BJ (cell line): ENCODE results near the gene ETFA. TPM values are rescaled to one million over a fixed set of nuclear protein-coding genes. Genes with fewer than 3 reads are reported as not detected.

Experiments
- CTCF ChIA-PET: fragments of 350-600 bp; formaldehyde crosslinking; extraction: SDS; loops from one replicate; lab custom pipeline; 2021; ENCODE audit warnings: antibody characterized with exemption, inconsistent platforms; lab: Yijun Ruan, JAX
- POLR2A ChIA-PET: fragments of 300-600 bp; sonication (Branson Sonifier 250); formaldehyde crosslinking; extraction: SDS; loops from one replicate; lab custom pipeline; 2021; ENCODE audit warnings: antibody characterized with exemption; lab: Charles Lee
- DNase-seq: peaks from one replicate; pipeline ENCODE4 v3.0.0-alpha.2; 2011; ENCODE audit warnings: low read depth
- H3K27me3 ChIP-seq: 2 replicates; pipeline ENCODE4 v1.6.0; 2011; ENCODE audit warnings: low read length; ENCODE audit not compliant: control insufficient read depth, insufficient read depth
- H3K36me3 ChIP-seq: 2 replicates; pipeline ENCODE4 v1.5.1; 2011; ENCODE audit warnings: low read length; ENCODE audit not compliant: control insufficient read depth, insufficient read depth
- H3K4me3 ChIP-seq: 2 replicates; pipeline ENCODE4 v1.5.1; 2011; ENCODE audit warnings: low read depth, mild to moderate bottlenecking, control low read depth, low read length
- polyA plus RNA-seq: library from polyadenylated mRNA; depleted of rRNA; stranded (reverse); fragments of >200 nt; gene quantifications from 2 replicates; pipeline ENCODE4 v1.2.3, GENCODE V29; 2011
- TF ChIP-seq, protein P1 (sequence below): IDR thresholded peaks from 2 replicates; pipeline ENCODE4 v1.5.1; 2011; ENCODE audit warnings: low read depth, mild to moderate bottlenecking, control low read depth, inconsistent platforms, low read length, moderate library complexity; ENCODE audit not compliant: insufficient read depth

The ETFA gene
- polyA plus RNA-seq, 1 experiment, result 113 TPM

- CTCF ChIA-PET, result interaction anchor here (1.1 to 2.5 kb wide), 6 partner anchors 10 to 519 kb away, joined by 3 to 9 read pairs (median 4); partner anchors contain the start of gene ISL2
- TF ChIP-seq, protein P1, sequence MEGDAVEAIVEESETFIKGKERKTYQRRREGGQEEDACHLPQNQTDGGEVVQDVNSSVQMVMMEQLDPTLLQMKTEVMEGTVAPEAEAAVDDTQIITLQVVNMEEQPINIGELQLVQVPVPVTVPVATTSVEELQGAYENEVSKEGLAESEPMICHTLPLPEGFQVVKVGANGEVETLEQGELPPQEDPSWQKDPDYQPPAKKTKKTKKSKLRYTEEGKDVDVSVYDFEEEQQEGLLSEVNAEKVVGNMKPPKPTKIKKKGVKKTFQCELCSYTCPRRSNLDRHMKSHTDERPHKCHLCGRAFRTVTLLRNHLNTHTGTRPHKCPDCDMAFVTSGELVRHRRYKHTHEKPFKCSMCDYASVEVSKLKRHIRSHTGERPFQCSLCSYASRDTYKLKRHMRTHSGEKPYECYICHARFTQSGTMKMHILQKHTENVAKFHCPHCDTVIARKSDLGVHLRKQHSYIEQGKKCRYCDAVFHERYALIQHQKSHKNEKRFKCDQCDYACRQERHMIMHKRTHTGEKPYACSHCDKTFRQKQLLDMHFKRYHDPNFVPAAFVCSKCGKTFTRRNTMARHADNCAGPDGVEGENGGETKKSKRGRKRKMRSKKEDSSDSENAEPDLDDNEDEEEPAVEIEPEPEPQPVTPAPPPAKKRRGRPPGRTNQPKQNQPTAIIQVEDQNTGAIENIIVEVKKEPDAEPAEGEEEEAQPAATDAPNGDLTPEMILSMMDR, result no peak
- peak overlapping the region; percentile 47 for H3K4me3 ChIP-seq
- H3K27me3 ChIP-seq, result no peaks in the 10 kb centered on the region
- POLR2A ChIA-PET, result interaction anchor here (1.2 kb wide), 1 partner anchor 11 kb away, joined by 3 read pairs; the partner anchor contains the start of gene ISL2
- H3K36me3 ChIP-seq, result peaks cover under 1% of the 10 kb centered on the region; the same call in 1 of the 2 replicates
- peak; percentile 71 for DNase-seq
Measured at GRCh38 chr15:76346669-76347481, 35.6 kb upstream of the ETFA start.

- TF ChIP-seq, protein P1, result no peak
- H3K27me3 ChIP-seq, result no peaks in the 10 kb centered on the region
- peak overlapping the region; percentile 47 for H3K4me3 ChIP-seq
- H3K36me3 ChIP-seq, result peaks cover 5% of the 10 kb centered on the region
- no peak for DNase-seq
- ChIA-PET CTCF (interaction anchor here (1.1 to 2.5 kb wide), 5 partner anchors 10 to 334 kb away, joined by 4 to 9 read pairs (median 4); partner anchors contain the start of gene ISL2), POLR2A (interaction anchor here (0.6 to 0.9 kb wide), 3 partner anchors 9 to 156 kb away, joined by 3 to 8 read pairs (median 7); partner anchors contain the start of gene ISL2)
Measured at GRCh38 chr15:76345880-76346668, 34.8 kb upstream of the ETFA start.

DNA sequence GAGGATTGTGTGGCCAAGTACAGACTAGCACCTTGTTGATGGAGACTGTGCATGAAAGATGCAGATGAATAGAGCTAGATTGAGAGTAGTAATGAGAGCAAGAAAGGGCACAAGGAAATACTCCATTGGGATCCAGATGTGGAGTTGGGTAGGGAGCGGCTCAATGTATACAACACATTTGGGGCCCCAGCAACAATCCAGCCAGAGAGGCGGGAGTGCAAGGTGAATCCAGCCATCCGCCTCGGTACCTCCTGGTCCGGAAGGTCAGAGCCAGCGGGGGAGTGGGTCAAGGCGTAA lies 34.3 kb upstream of the ETFA start:
- ChIA-PET POLR2A (interaction anchor here (0.6 to 0.9 kb wide), 3 partner anchors 9 to 156 kb away, joined by 3 to 8 read pairs (median 7); partner anchors contain the start of gene ISL2), CTCF (interaction anchor here (0.8 to 2.5 kb wide), 7 partner anchors 9 to 521 kb away, joined by 4 to 9 read pairs (median 4); partner anchors contain the start of gene ISL2)
- DNase-seq, result no peak
- Histone ChIP-seq H3K36me3 (peaks cover 8% of the 10 kb centered on the region), H3K4me3 (peak overlapping the region; percentile 47), H3K27me3 (no peaks in the 10 kb centered on the region)
- TF ChIP-seq, protein P1, result no peak

GRCh38 chr15:76344893-76345582 lies 33.8 kb upstream of the ETFA start:
- TF ChIP-seq, protein P1, result no peak
- ChIA-PET CTCF (interaction anchor here (0.8 to 2.5 kb wide), 5 partner anchors 8 to 521 kb away, joined by 4 to 9 read pairs (median 4); partner anchors contain the start of gene ISL2), POLR2A (interaction anchor here (0.6 to 0.9 kb wide), 4 partner anchors 8 to 941 kb away, joined by 3 to 8 read pairs (median 5); partner anchors contain the start of gene ISL2)
- DNase-seq, result no peak
- Histone ChIP-seq H3K27me3 (no peaks in the 10 kb centered on the region), H3K36me3 (peaks cover 10% of the 10 kb centered on the region), H3K4me3 (no peak overlapping the region)
